HepG2 (cell line): ENCODE data around the gene MAP1B. TPM values are rescaled to one million over a fixed set of nuclear protein-coding genes. Genes with fewer than 3 reads are reported as not detected.

Source experiments
- ATAC-seq: fragments of 200-7000 bp; cut with Tn5 transposase; 3 replicates; pipeline ENCODE4 v1.9.1; 2020; ENCODE audit warnings: mild to moderate bottlenecking, moderate library complexity
- BruUV-seq: library from RNA; stranded (reverse); fragments of 400-500 nt; replicated peaks from 2 replicates; lab custom pipeline; 2021; lab: Mats Ljungman, UMichigan
- CTCF ChIA-PET: fragments of 300-600 bp; formaldehyde crosslinking; extraction: SDS; loops from one replicate; lab custom pipeline; 2021; ENCODE audit warnings: low total read pairs, inconsistent platforms, low intra/inter-chr PET ratio; lab: Yijun Ruan, JAX
- POLR2A ChIA-PET: fragments of 350-600 bp; sonication (Branson Sonifier 250); formaldehyde crosslinking; loops from one replicate; lab custom pipeline; 2020; ENCODE audit warnings: antibody characterized with exemption, inconsistent platforms; lab: Yijun Ruan, JAX
- DNase-seq: peaks from one replicate; pipeline ENCODE4 v3.0.0-alpha.2; 2015; ENCODE audit warnings: low spot score
- FAIRE-seq: peaks from 3 replicates; lab custom pipeline; 2011; peaks lifted over from hg19 to GRCh38; lab: Jason Lieb, UNC
- H2AFZ ChIP-seq: one replicate; pipeline ENCODE4 v1.6.1; 2011; ENCODE audit warnings: low read length, inconsistent platforms
- H3K27ac ChIP-seq: fragments of 300-600 bp; 3 replicates; pipeline ENCODE4 v1.8.0; 2011; ENCODE audit warnings: mixed run types, mild to moderate bottlenecking, mixed read lengths, low read length, inconsistent platforms; ENCODE audit not compliant: insufficient read depth; ENCODE audit errors: extremely low read length
- H3K27me3 ChIP-seq, 2 experiments: fragments of 200-600 bp in 1 of 2; 2 replicates in 1 of 2; 3 replicates in 1 of 2; pipeline versions ENCODE4 v1.6.0 to v1.8.0; 2011; ENCODE audit warnings: low read length in 2 of 2, mild to moderate bottlenecking in 2 of 2, moderate library complexity in 2 of 2, inconsistent platforms in 1 of 2; ENCODE audit not compliant: insufficient read depth in 2 of 2, control insufficient read depth in 1 of 2
- H3K36me3 ChIP-seq, 2 experiments: fragments of 200-600 bp in 1 of 2; replicated peaks in 1 of 2; 2 replicates in 1 of 2; 3 replicates in 1 of 2; pipeline versions ENCODE4 v1.5.1 to v1.8.0; 2011; ENCODE audit warnings: low read length in 2 of 2, inconsistent platforms in 1 of 2; ENCODE audit not compliant: insufficient read depth in 2 of 2, control insufficient read depth in 1 of 2
- H3K4me1 ChIP-seq: 2 replicates; pipeline ENCODE4 v1.5.1; 2012; ENCODE audit warnings: low read length, inconsistent platforms; ENCODE audit not compliant: insufficient read depth
- H3K4me2 ChIP-seq: 2 replicates; pipeline ENCODE4 v1.6.0; 2011; ENCODE audit warnings: low read depth, low read length, inconsistent platforms
- H3K4me3 ChIP-seq, 3 experiments: fragments of 200-600 bp in 1 of 3; sonication (generic), shearing (Covaris generic) in 1 of 3; replicated peaks in 1 of 3; 2 replicates each; pipeline ENCODE4 v1.5.1; 2011 to 2016; ENCODE audit warnings: low read length in 3 of 3, inconsistent platforms in 2 of 3, low read depth in 2 of 3, mild to moderate bottlenecking in 2 of 3, control low read depth in 1 of 3, mixed read lengths in 1 of 3; ENCODE audit not compliant: insufficient read depth in 1 of 3
- H3K79me2 ChIP-seq: one replicate; pipeline ENCODE4 v1.6.1; 2011; ENCODE audit warnings: low read length, inconsistent platforms; ENCODE audit not compliant: insufficient read depth
- H3K9ac ChIP-seq: 2 replicates; pipeline ENCODE4 v1.6.0; 2011; ENCODE audit warnings: mild to moderate bottlenecking, low read depth, low read length, inconsistent platforms; ENCODE audit not compliant: insufficient read depth
- H3K9me3 ChIP-seq: 2 replicates; pipeline ENCODE4 v1.5.1; 2012; ENCODE audit warnings: mild to moderate bottlenecking, low read length
- H4K20me1 ChIP-seq: 2 replicates; pipeline ENCODE4 v1.6.0; 2011; ENCODE audit warnings: inconsistent platforms, mild to moderate bottlenecking, low read length, moderate library complexity; ENCODE audit not compliant: insufficient read depth
- FOXJ3 ChIP-seq: sonication (generic); formaldehyde crosslinking; IDR thresholded peaks from 2 replicates; pipeline ENCODE4 v1.4.0; 2020; ENCODE audit warnings: missing genetic modification reagents, mild to moderate bottlenecking, borderline replicate concordance
- HDAC1 ChIP-seq: sonication (generic); formaldehyde crosslinking; IDR thresholded peaks from 2 replicates; pipeline ENCODE4 v1.5.1; 2020; ENCODE audit warnings: mild to moderate bottlenecking, missing genetic modification reagents
- HOXD1 ChIP-seq: sonication (generic); formaldehyde crosslinking; IDR thresholded peaks from 2 replicates; pipeline ENCODE4 v1.5.0; 2020; ENCODE audit warnings: missing genetic modification reagents
- TAF1 ChIP-seq: sonication (generic); formaldehyde crosslinking; IDR thresholded peaks from 2 replicates; pipeline ENCODE4 v1.4.0; 2020; ENCODE audit warnings: missing genetic modification reagents
- ZNF256 ChIP-seq: sonication (generic); formaldehyde crosslinking; conservative IDR thresholded peaks from 2 replicates; pipeline ENCODE4 v1.4.0; 2020; ENCODE audit warnings: missing genetic modification reagents
- ZNF3 ChIP-seq: IDR thresholded peaks from 2 replicates; pipeline ENCODE4 v1.7.0; 2017; ENCODE audit warnings: inconsistent platforms
- ZSCAN9 ChIP-seq: IDR thresholded peaks from 2 replicates; pipeline ENCODE4 v1.6.1; 2016; ENCODE audit warnings: borderline replicate concordance
- WGBS: methylation state at CpG from one replicate; pipeline ENCODE4 v1.1.6; 2017; ENCODE audit warnings: low lambda C conversion rate; 5-methylcytosine and 5-hydroxymethylcytosine counted together
- in situ Hi-C: cut with HindIII; loops from 2 replicates; pipeline ENCODE4 v1.10.0; 2017; ENCODE audit warnings: low pct_unique_long_range_greater_than_20kb; ENCODE audit not compliant: extremely low pct_ligation_motif_present
- intact Hi-C: fragments of 100-400 bp; cut with micrococcal nuclease; formaldehyde crosslinking; loops from one replicate; pipeline ENCODE4 v1.10.0; 2022; ENCODE audit not compliant: unreplicated experiment
- polyA plus RNA-seq, 8 experiments: library from polyadenylated mRNA; depleted of rRNA in 3 of 8; stranded (reverse) in 7 of 8; unstranded in 1 of 8; fragments of >200 nt; fragmentation: Illumina TruSeq in 4 of 8; extraction: Trizol in 4 of 8; gene quantifications; 2 replicates each; pipeline versions ENCODE4 v1.2.1 to v1.2.3, GENCODE V29; 2011 to 2016; ENCODE audit warnings: low read depth in 4 of 8, missing spikeins in 1 of 8, mixed read lengths in 1 of 8; ENCODE audit not compliant: insufficient read depth in 1 of 8
- total RNA-seq, 5 experiments: library from RNA; depleted of rRNA; stranded (reverse); fragments of >200 nt; fragmentation: Illumina TruSeq; extraction: Trizol; gene quantifications; 2 replicates each; pipeline ENCODE4 v1.2.3, GENCODE V29; 2016; ENCODE audit warnings: low read depth in 1 of 5
- TF ChIP-seq, protein P1 (sequence below): sonication (generic); formaldehyde crosslinking; IDR thresholded peaks from 2 replicates; pipeline ENCODE4 v1.5.1; 2020; ENCODE audit warnings: missing genetic modification reagents, mild to moderate bottlenecking, borderline replicate concordance
- TF ChIP-seq, protein P2 (sequence below), 2 experiments: sonication (generic) in 1 of 2; formaldehyde crosslinking in 1 of 2; IDR thresholded peaks; 2 replicates each; pipeline versions ENCODE4 v1.4.0 to v1.6.1; 2018 to 2020; ENCODE audit warnings: missing genetic modification reagents in 2 of 2, borderline replicate concordance in 1 of 2, low read depth in 1 of 2, mild to moderate bottlenecking in 1 of 2, missing biosample characterization in 1 of 2

The MAP1B gene
- total and polyA plus RNA-seq, 2 of the 13 experiments (the other 11 are each of a cell fraction or from before 2014, with no cell fraction given) = 3.3 to 6.2 TPM

DNA sequence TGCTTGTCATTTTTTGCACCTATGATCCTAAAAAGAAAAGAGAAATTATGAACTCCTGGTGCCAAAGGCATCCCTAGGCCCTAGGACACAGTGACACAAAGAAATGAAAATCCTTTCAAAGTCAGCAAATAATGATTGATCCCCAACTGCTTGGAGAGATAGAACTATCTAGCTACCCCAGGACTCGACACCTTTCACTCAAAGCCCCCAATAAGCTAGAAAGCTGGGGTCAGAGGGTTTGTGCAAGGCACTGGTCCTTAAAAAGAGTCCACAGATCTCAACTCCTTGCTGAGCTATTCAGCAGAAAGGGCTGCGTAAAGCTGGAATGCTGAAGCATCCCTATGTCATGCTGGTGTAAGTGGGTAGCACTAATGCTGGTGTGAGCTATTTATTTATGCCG lies 31.8 kb upstream of the MAP1B start (continued):
- no peak for TF ChIP-seq FOXJ3

DNA sequence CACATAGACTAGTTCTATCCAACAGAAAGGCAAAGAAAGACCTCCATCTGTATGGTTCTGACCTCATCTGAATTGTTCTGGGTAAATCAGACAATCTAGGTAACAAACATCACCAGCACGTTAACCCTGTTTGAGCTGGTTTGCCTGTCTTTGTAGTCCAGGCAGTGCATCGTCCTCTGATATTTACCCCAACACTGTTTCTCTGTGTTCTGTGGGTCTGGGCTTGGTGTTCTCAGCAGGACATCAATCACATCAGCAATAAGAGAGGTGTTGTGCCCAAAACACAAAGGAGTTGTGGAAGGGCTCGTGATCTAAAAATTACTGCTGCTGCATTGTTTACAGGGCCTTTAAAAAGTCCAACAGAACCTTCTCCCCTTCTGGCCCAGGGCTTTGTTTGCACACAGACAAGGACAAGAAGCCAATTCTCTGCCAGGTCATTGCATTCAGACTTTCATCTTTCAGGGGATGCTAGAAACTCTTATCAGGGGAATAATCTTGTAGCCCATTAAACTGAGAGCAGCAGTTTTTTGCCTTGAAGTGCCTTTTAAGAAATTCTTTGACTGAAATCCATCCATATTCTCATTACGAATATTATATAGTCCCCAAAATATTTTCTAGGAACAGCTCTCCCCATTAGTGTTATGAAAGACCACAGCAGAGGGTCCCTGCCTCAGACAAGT lies 30.5 kb upstream of the MAP1B start:
- Histone ChIP-seq H3K9ac (no peak overlapping the region), H3K4me2 (no peak overlapping the region), H3K4me1 (no peaks in the 10 kb centered on the region), H3K36me3 (no peaks in the 10 kb centered on the region), H4K20me1 (no peaks in the 10 kb centered on the region), H3K9me3 (no peaks in the 10 kb centered on the region), H3K27ac (no peak overlapping the region), H3K4me3 (no peak overlapping the region), H2AFZ (no peak overlapping the region), H3K27me3 (peaks cover 0 to 6% of the 10 kb centered on the region in 2 experiments; a peak in 1 of 5 replicates), H3K79me2 (no peaks in the 10 kb centered on the region)
- CTCF ChIA-PET = no interaction called here
- TF ChIP-seq ZNF256 (CRISPR knock-in tag) (no peak), ZSCAN9 (CRISPR knock-in tag) (no peak), TAF1 (CRISPR knock-in tag) (no peak), ZNF3 (no peak), HDAC1 (CRISPR knock-in tag) (no peak), HOXD1 (CRISPR knock-in tag) (no peak)
- TF ChIP-seq, protein P1, sequence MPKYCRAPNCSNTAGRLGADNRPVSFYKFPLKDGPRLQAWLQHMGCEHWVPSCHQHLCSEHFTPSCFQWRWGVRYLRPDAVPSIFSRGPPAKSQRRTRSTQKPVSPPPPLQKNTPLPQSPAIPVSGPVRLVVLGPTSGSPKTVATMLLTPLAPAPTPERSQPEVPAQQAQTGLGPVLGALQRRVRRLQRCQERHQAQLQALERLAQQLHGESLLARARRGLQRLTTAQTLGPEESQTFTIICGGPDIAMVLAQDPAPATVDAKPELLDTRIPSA (CRISPR knock-in tag) = no peak
- TF ChIP-seq, protein P2, sequence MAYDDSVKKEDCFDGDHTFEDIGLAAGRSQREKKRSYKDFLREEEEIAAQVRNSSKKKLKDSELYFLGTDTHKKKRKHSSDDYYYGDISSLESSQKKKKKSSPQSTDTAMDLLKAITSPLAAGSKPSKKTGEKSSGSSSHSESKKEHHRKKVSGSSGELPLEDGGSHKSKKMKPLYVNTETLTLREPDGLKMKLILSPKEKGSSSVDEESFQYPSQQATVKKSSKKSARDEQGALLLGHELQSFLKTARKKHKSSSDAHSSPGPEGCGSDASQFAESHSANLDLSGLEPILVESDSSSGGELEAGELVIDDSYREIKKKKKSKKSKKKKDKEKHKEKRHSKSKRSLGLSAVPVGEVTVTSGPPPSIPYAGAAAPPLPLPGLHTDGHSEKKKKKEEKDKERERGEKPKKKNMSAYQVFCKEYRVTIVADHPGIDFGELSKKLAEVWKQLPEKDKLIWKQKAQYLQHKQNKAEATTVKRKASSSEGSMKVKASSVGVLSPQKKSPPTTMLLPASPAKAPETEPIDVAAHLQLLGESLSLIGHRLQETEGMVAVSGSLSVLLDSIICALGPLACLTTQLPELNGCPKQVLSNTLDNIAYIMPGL (CRISPR knock-in tag; IDR thresholded peaks at IDR 0.05; ENCODE audit: borderline replicate concordance in 1 of 2, low read depth in 1 of 2) = no peak
- POLR2A ChIA-PET = no interaction called here
- in situ Hi-C loops (no loop called here), intact Hi-C loops (no loop called here)
- 2% methylated on average over 4 of the region's 4 CpGs for WGBS
- DNase-seq (no peak), ATAC-seq (no peak), FAIRE-seq (no peak)
- no TSS peak for BruUV-seq
